Measurements from ENCODE around the gene PALD1.

Gene PALD1

DNA sequence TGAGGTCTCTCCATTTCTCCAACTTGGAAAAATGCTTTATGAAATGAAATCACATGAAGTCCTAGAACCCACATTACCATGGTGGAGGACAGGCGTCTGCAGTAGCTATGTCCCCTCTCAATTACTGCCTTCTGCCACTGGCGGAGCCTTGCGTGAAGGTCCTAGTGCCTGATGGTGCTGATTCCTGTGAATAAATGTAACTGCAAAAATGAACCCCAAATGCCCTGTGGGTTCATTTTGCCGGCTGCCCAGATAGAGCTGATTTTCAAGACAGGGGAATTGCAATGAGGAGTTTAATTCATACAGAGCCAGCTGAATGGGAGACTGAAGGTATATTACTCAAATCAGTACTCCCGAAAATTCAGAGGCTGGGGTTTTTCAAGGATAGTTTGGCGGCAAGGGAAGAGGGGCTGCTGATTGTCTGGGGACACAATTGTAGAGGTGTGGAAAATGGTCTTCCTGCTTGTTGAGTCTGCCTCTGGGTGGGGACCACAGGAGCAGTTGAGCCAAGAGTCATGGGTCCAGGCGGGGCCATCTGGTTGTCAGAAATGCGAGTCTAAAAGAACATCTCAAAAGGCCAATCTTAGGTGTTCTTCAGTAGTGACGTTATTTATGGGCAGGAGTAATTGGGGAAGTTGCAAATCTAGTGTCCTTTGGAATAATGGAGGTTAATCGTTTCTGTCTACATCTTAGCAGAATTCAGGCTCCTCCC lies 110.4 kb downstream of the PALD1 start:
- H3K4me3 ChIP-seq (replicated peaks; ENCODE audit: insufficient read depth, low read length), result no peak overlapping the region
- no peak for DNase-seq (ENCODE audit: low read depth in 1 of 2, low spot score in 1 of 2)
- no peaks in the 10 kb centered on the region for H3K27me3 ChIP-seq (ENCODE audit: insufficient read depth, poor library complexity, severe bottlenecking)
- TF ChIP-seq SPI1 (IDR thresholded peaks at IDR 0.05; ENCODE audit: borderline replicate concordance, low read depth), result no peak
- TF ChIP-seq, protein P1, sequence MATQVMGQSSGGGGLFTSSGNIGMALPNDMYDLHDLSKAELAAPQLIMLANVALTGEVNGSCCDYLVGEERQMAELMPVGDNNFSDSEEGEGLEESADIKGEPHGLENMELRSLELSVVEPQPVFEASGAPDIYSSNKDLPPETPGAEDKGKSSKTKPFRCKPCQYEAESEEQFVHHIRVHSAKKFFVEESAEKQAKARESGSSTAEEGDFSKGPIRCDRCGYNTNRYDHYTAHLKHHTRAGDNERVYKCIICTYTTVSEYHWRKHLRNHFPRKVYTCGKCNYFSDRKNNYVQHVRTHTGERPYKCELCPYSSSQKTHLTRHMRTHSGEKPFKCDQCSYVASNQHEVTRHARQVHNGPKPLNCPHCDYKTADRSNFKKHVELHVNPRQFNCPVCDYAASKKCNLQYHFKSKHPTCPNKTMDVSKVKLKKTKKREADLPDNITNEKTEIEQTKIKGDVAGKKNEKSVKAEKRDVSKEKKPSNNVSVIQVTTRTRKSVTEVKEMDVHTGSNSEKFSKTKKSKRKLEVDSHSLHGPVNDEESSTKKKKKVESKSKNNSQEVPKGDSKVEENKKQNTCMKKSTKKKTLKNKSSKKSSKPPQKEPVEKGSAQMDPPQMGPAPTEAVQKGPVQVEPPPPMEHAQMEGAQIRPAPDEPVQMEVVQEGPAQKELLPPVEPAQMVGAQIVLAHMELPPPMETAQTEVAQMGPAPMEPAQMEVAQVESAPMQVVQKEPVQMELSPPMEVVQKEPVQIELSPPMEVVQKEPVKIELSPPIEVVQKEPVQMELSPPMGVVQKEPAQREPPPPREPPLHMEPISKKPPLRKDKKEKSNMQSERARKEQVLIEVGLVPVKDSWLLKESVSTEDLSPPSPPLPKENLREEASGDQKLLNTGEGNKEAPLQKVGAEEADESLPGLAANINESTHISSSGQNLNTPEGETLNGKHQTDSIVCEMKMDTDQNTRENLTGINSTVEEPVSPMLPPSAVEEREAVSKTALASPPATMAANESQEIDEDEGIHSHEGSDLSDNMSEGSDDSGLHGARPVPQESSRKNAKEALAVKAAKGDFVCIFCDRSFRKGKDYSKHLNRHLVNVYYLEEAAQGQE (IDR thresholded peaks at IDR 0.05; ENCODE audit: insufficient replicate concordance, low read depth), result no peak
- no peak for TF ChIP-seq GABPA (IDR thresholded peaks at IDR 0.05; ENCODE audit: low read depth)
- no peak for TF ChIP-seq POLR2AphosphoS5 (IDR thresholded peaks at IDR 0.05; ENCODE audit: low read depth)
- TF ChIP-seq, protein P2, sequence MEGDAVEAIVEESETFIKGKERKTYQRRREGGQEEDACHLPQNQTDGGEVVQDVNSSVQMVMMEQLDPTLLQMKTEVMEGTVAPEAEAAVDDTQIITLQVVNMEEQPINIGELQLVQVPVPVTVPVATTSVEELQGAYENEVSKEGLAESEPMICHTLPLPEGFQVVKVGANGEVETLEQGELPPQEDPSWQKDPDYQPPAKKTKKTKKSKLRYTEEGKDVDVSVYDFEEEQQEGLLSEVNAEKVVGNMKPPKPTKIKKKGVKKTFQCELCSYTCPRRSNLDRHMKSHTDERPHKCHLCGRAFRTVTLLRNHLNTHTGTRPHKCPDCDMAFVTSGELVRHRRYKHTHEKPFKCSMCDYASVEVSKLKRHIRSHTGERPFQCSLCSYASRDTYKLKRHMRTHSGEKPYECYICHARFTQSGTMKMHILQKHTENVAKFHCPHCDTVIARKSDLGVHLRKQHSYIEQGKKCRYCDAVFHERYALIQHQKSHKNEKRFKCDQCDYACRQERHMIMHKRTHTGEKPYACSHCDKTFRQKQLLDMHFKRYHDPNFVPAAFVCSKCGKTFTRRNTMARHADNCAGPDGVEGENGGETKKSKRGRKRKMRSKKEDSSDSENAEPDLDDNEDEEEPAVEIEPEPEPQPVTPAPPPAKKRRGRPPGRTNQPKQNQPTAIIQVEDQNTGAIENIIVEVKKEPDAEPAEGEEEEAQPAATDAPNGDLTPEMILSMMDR (IDR thresholded peaks at IDR 0.05; ENCODE audit: insufficient read depth, low read length), result no peak
- no peak overlapping the region for H3K27ac ChIP-seq (replicated peaks)

DNA sequence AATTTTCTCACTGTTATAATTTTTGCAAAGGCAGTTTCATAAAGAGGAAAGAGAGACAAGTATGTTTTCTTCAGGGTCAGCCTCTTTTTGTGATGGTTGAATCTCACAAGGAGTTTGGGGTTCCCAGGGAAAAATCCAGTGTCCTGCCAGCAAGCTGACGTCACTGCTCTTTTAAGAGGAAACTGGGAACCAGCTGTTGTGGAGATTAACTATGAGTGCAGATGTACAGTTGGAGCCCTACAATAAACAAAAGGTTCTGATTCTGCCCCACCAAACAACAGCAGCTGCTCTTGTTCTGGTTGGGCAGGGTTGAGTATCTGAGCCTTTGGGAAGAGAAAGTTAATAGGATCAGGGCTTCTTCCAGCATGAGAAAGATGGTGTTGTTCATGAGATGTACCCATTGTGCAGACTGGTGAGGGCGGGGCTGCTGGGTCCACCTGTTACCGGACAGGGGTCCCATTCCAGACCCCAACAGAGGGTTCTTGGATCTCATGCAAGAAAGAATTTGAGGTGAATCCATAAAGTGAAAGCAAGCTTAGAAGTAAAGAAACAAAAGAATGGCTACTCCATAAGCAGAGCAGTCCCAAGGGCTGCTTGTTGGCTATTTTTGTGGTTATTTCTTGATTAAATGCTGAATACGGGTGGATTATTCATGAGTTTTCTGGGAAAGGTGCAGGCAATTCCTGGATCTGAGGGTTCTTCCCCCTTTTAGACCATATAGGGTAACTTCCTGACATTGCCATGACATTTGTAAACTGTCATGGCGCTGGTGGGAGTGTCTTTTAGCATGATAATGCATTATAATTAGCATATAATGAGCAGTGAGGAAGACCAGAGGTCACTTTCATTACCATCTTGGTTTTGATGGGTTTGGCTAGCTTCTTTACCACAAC lies 111.4 kb downstream of the PALD1 start:
- no peak for TF ChIP-seq POLR2AphosphoS5 (IDR thresholded peaks at IDR 0.05; ENCODE audit: low read depth)
- TF ChIP-seq, protein P2 (IDR thresholded peaks at IDR 0.05; ENCODE audit: insufficient read depth, low read length), result no peak
- TF ChIP-seq, protein P1 (IDR thresholded peaks at IDR 0.05; ENCODE audit: insufficient replicate concordance, low read depth), result no peak
- no peak overlapping the region for H3K27ac ChIP-seq (replicated peaks)
- H3K4me3 ChIP-seq (replicated peaks; ENCODE audit: insufficient read depth, low read length), result no peak overlapping the region
- H3K27me3 ChIP-seq (ENCODE audit: insufficient read depth, poor library complexity, severe bottlenecking), result no peaks in the 10 kb centered on the region
- DNase-seq (ENCODE audit: low read depth in 1 of 2, low spot score in 1 of 2), result no peak

DNA sequence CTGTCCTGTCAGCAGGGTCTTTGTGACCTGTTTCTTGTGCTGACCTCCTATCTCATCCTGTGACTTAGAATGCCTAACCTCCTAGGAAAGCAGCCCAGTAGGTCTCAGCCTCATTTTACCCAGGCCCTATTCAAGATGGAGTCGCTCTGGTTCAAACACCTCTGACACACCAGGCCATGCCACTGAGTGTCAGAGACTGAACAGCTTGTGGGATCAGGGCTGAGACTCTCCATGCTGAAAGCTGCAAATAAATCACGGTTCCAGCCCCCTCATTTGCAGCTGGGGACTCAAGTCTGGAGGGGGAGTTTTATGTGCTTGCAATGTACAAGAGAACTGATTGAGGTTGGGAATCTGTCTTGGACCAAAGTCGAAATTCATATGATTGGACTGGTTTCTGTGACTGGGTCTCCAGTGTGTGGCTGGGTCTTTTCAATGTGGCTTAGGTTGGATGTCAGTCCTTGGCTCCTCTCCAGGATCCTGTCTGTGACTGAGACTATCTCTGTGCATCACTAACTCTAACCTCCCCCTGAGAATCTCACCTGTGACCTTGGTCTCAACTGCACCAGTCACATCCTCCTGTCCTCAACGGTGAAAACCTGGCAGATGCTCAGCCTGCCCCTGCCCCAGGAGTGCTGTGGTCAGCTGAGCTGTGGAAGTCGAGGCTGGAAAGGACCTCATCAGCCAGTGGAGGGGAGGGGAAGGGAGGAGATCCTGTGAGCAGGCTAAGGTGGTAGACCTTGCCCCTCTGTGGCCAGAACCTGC lies 112.3 kb downstream of the PALD1 start:
- DNase-seq (ENCODE audit: low read depth in 1 of 2, low spot score in 1 of 2), result no peak
- H3K4me3 ChIP-seq (replicated peaks; ENCODE audit: insufficient read depth, low read length), result no peak overlapping the region
- H3K27me3 ChIP-seq (ENCODE audit: insufficient read depth, poor library complexity, severe bottlenecking), result no peaks in the 10 kb centered on the region
- no peak overlapping the region for H3K27ac ChIP-seq (replicated peaks)
- TF ChIP-seq SPI1 (IDR thresholded peaks at IDR 0.05; ENCODE audit: borderline replicate concordance, low read depth) (no peak), GABPA (IDR thresholded peaks at IDR 0.05; ENCODE audit: low read depth) (no peak), POLR2AphosphoS5 (IDR thresholded peaks at IDR 0.05; ENCODE audit: low read depth) (no peak)
- TF ChIP-seq, protein P2 (IDR thresholded peaks at IDR 0.05; ENCODE audit: insufficient read depth, low read length), result no peak
- TF ChIP-seq, protein P1 (IDR thresholded peaks at IDR 0.05; ENCODE audit: insufficient replicate concordance, low read depth), result no peak

Data from HL-60 (cell line).